AG04450 (cell line): ENCODE measurements around the gene HJV. TPM values are rescaled to one million over a fixed set of nuclear protein-coding genes. Genes with fewer than 3 reads are reported as not detected.

Experiments
- CTCF ChIA-PET: fragments of 300-600, 350-600 bp; formaldehyde crosslinking; extraction: SDS; loops from one replicate; lab custom pipeline; 2022; ENCODE audit warnings: antibody characterized with exemption, inconsistent platforms; lab: Charles Lee
- POLR2A ChIA-PET: fragments of 350-600 bp; formaldehyde crosslinking; extraction: SDS; loops from one replicate; lab custom pipeline; 2021; ENCODE audit warnings: antibody characterized with exemption, inconsistent platforms; lab: Yijun Ruan, JAX
- DNase-seq: peaks from one replicate; pipeline ENCODE4 v3.0.0-alpha.2; 2011; ENCODE audit warnings: low read depth, low spot score
- H3K27ac ChIP-seq: one replicate; pipeline ENCODE4 v1.5.1; 2012; ENCODE audit warnings: low read depth, low read length, control low read depth
- H3K27me3 ChIP-seq: one replicate; pipeline ENCODE4 v1.6.0; 2012; ENCODE audit warnings: low read length; ENCODE audit not compliant: control insufficient read depth, insufficient read depth
- H3K4me3 ChIP-seq: 2 replicates; pipeline ENCODE4 v1.5.1; 2011; ENCODE audit warnings: mild to moderate bottlenecking, low read depth, low read length, control low read depth
- H3K9me3 ChIP-seq: 2 replicates; pipeline ENCODE4 v1.5.1; 2012; ENCODE audit warnings: low read length; ENCODE audit not compliant: control insufficient read depth, insufficient read depth
- CTCF ChIP-seq: IDR thresholded peaks from 2 replicates; pipeline ENCODE4 v1.5.1; 2011; ENCODE audit warnings: low read depth, low read length, control low read depth, inconsistent platforms
- polyA plus RNA-seq: library from polyadenylated mRNA; depleted of rRNA; stranded (reverse); fragments of >200 nt; gene quantifications from 2 replicates; pipeline ENCODE4 v1.2.3, GENCODE V29; 2011

Gene HJV
- polyA plus RNA-seq, 1 experiment: not detected

GRCh38 chr1:145992958-145993617 lies 28.4 kb downstream of the HJV start:
- no peaks in the 10 kb centered on the region for H3K9me3 ChIP-seq
- POLR2A ChIA-PET: no interaction called here
- no peak for TF ChIP-seq CTCF
- H3K27ac ChIP-seq: no peak overlapping the region
- CTCF ChIA-PET: interaction anchor here (1.3 to 4.4 kb wide), 4 partner anchors 14 to 84 kb away, joined by 4 to 23 read pairs (median 10); partner anchors contain the start of gene ITGA10
- no peak for DNase-seq
- H3K27me3 ChIP-seq: no peaks in the 10 kb centered on the region
- H3K4me3 ChIP-seq: no peak overlapping the region

GRCh38 chr1:145992502-145992936 lies 29.0 kb downstream of the HJV start:
- ChIA-PET CTCF (interaction anchor here (1.3 to 4.4 kb wide), 4 partner anchors 14 to 83 kb away, joined by 4 to 23 read pairs (median 10); partner anchors contain the start of gene ITGA10), POLR2A (no interaction called here)
- no peaks in the 10 kb centered on the region for H3K9me3 ChIP-seq
- DNase-seq: no peak
- no peak overlapping the region for H3K27ac ChIP-seq
- H3K4me3 ChIP-seq: no peak overlapping the region; the same call in 1 of the 2 replicates
- no peaks in the 10 kb centered on the region for H3K27me3 ChIP-seq
- TF ChIP-seq CTCF: no peak

GRCh38 chr1:145991735-145992412 lies 29.7 kb downstream of the HJV start:
- Histone ChIP-seq H3K9me3 (no peaks in the 10 kb centered on the region), H3K27me3 (no peaks in the 10 kb centered on the region), H3K4me3 (no peak overlapping the region), H3K27ac (no peak overlapping the region)
- no peak for TF ChIP-seq CTCF
- CTCF ChIA-PET: interaction anchor here (1.2 to 4.4 kb wide), 4 partner anchors 12 to 16 kb away, joined by 3 to 23 read pairs (median 10); no protein-coding TSS in a partner anchor
- POLR2A ChIA-PET: no interaction called here
- DNase-seq: no peak

GRCh38 chr1:145990249-145990855 lies 31.2 kb downstream of the HJV start:
- no peak for DNase-seq
- CTCF ChIA-PET: interaction anchor here (1.9 to 4.4 kb wide), 2 partner anchors 10 to 13 kb away, joined by 4 to 23 read pairs; no protein-coding TSS in a partner anchor
- Histone ChIP-seq H3K27ac (no peak overlapping the region), H3K4me3 (no peak overlapping the region), H3K27me3 (no peaks in the 10 kb centered on the region), H3K9me3 (no peaks in the 10 kb centered on the region)
- TF ChIP-seq CTCF: no peak
- POLR2A ChIA-PET: no interaction called here
